Measurements from ENCODE around the gene SP140L. TPM values are rescaled to one million over a fixed set of nuclear protein-coding genes. Genes with fewer than 3 reads are reported as not detected.

SP140L gene
- total and polyA plus RNA-seq, 10 of the 15 experiments (the other 5 are each of a cell fraction or from before 2014, with no cell fraction given) = 4.7 to 28.6 (median 15.0) TPM

DNA sequence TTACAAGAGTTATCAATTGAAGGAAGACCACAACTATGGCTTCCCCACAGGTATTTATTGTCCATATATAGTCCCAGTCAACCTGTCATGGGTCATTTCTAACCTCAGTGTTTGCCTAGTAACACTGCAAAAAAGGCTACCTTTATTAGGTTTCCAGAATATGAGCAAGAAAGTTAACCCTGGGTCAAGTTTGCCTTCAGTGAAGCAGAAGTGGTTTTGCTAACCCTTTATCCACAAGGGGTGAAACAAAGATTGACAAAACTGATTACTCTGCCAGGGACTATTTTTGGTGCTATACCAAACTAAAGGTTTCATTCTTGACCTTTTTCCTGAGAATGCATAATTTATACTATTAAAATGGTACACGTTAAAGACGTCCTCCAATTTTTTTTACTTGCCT is 117.8 kb downstream of the SP140L start (continued):
- TF ChIP-seq ZBTB40 (IDR thresholded peaks at IDR 0.05; ENCODE audit: borderline replicate concordance) (no peak), PML (IDR thresholded peaks at IDR 0.05; ENCODE audit: low read length) (no peak), ATF3 (IDR thresholded peaks at IDR 0.05; ENCODE audit: borderline replicate concordance, extremely low read depth, low read depth, low read length) (no peak), ZNF384 (IDR thresholded peaks at IDR 0.05; ENCODE audit: borderline replicate concordance, low read depth, low read length) (no peak)
- TF ChIP-seq, protein P1, sequence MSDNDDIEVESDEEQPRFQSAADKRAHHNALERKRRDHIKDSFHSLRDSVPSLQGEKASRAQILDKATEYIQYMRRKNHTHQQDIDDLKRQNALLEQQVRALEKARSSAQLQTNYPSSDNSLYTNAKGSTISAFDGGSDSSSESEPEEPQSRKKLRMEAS (IDR thresholded peaks at IDR 0.05; ENCODE audit: low read depth, low read length) = no peak

DNA sequence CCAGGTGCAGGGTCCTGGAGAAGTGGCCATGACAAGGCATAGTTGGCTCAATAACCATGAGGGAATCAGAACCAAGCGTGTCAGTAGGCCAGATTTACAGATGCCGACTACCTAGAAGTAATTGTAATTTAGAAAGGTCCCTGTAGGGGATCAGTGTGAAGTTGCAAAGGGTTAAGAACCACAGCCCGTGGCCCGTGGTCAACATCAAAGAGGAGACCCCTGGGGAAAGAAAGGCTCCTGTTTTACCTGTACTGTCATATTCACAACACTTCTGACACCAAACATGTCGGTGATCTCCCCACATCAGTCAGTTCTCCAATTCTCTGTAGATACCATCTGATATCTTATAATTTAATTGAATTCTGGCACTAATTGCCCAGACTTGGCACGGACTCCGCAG is 120.0 kb downstream of the SP140L start:
- peaks cover 58% of the 10 kb centered on the region for H3K79me2 ChIP-seq (ENCODE audit: control insufficient read depth, insufficient read depth, low read length)
- H3K4me1 ChIP-seq (ENCODE audit: control insufficient read depth, insufficient read depth, low read length) = peaks cover 54% of the 10 kb centered on the region
- peak overlapping the region; percentile 89 for H3K27ac ChIP-seq (ENCODE audit: control insufficient read depth, insufficient read depth)
- H3K9me3 ChIP-seq (replicated peaks; ENCODE audit: control insufficient read depth, insufficient read depth, low read length) = peaks cover 1% of the 10 kb centered on the region; the same call in 2 of the 3 replicates
- intact Hi-C loops (cut with micrococcal nuclease; ENCODE audit: unreplicated experiment) (loop anchor here (2.0 to 5.0 kb wide), 5 partner anchors 30 to 220 kb away; partner anchors contain the start of gene SP100), in situ Hi-C loops (cut with MboI) (no loop called here)
- H3K4me2 ChIP-seq (ENCODE audit: control insufficient read depth, insufficient read depth) = peak overlapping the region; percentile 85
- DNase-seq (ENCODE audit: low read depth, low spot score) (no peak), FAIRE-seq (no peak), ATAC-seq (peak; percentile 9)
- ChIA-PET RAD21 (ENCODE audit: unreplicated experiment) (interaction anchor here (0.6 to 3.8 kb wide), 12 partner anchors 10 to 244 kb away, joined by 3 to 26 read pairs (median 5); partner anchors contain the start of gene SP140L), CTCF (interaction anchor here (1.9 kb wide), 1 partner anchor 244 kb away, joined by 8 read pairs; no protein-coding TSS in a partner anchor), POLR2A (interaction anchor here (1.0 to 3.3 kb wide), 6 partner anchors 24 to 243 kb away, joined by 3 to 21 read pairs (median 4); partner anchors contain the start of gene SP100), SMC1A (ENCODE audit: uncharacterized antibody, unreplicated experiment) (interaction anchor here (0.8 to 4.0 kb wide), 17 partner anchors 12 to 244 kb away, joined by 3 to 45 read pairs (median 7); partner anchors contain the start of genes SP100 and SP140)
- no peak overlapping the region for H3K9ac ChIP-seq (ENCODE audit: control insufficient read depth, insufficient read depth, low read length)
- no TSS peak for BruUV-seq (replicated peaks)
- H3K27me3 ChIP-seq (replicated peaks in 1 of 2; ENCODE audit: control insufficient read depth in 2 of 2, insufficient read depth in 2 of 2, low read length in 1 of 2) = no peaks in the 10 kb centered on the region
- 27% methylated on average over 7 of the region's 7 CpGs for WGBS (ENCODE audit: insufficient coverage, insufficient replicate concordance, low lambda C conversion rate, missing lambda C conversion rate)
- H2AFZ ChIP-seq (ENCODE audit: control insufficient read depth, low read depth, low read length) = no peak overlapping the region
- H3K4me3 ChIP-seq = no peak overlapping the region; the same call in 1 of the 2 replicates
- TF ChIP-seq TCF7 (IDR thresholded peaks at IDR 0.05; ENCODE audit: borderline replicate concordance) (0 out of 2 replicates have a peak, but pooled peaks have one; percentile 8), RUNX3 (IDR thresholded peaks at IDR 0.05; ENCODE audit: low read length) (peak; percentile 38; the same call in 1 of the 2 replicates), POLR2AphosphoS5 (IDR thresholded peaks at IDR 0.05; ENCODE audit: low read length) (peak; percentile 48; the same call in 1 of the 2 replicates)
- TF ChIP-seq, protein P2, sequence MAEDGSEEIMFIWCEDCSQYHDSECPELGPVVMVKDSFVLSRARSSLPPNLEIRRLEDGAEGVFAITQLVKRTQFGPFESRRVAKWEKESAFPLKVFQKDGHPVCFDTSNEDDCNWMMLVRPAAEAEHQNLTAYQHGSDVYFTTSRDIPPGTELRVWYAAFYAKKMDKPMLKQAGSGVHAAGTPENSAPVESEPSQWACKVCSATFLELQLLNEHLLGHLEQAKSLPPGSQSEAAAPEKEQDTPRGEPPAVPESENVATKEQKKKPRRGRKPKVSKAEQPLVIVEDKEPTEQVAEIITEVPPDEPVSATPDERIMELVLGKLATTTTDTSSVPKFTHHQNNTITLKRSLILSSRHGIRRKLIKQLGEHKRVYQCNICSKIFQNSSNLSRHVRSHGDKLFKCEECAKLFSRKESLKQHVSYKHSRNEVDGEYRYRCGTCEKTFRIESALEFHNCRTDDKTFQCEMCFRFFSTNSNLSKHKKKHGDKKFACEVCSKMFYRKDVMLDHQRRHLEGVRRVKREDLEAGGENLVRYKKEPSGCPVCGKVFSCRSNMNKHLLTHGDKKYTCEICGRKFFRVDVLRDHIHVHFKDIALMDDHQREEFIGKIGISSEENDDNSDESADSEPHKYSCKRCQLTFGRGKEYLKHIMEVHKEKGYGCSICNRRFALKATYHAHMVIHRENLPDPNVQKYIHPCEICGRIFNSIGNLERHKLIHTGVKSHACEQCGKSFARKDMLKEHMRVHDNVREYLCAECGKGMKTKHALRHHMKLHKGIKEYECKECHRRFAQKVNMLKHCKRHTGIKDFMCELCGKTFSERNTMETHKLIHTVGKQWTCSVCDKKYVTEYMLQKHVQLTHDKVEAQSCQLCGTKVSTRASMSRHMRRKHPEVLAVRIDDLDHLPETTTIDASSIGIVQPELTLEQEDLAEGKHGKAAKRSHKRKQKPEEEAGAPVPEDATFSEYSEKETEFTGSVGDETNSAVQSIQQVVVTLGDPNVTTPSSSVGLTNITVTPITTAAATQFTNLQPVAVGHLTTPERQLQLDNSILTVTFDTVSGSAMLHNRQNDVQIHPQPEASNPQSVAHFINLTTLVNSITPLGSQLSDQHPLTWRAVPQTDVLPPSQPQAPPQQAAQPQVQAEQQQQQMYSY (CRISPR knock-in tag; IDR thresholded peaks at IDR 0.05) = no peak
- H4K20me1 ChIP-seq (ENCODE audit: control insufficient read depth, insufficient read depth) = no peaks in the 10 kb centered on the region; the same call in 1 of the 2 replicates
- peaks cover 25 to 69% of the 10 kb centered on the region in 2 experiments for H3K36me3 ChIP-seq (ENCODE audit: control insufficient read depth in 2 of 2, insufficient read depth in 2 of 2, low read length in 1 of 2)

All from GM12878 (cell line).